GM19324 (cell line): Measurements from ENCODE around the gene CNOT11.
A peak's percentile ranks its signal among the peaks of the same experiment; 100 is the strongest.
"Not testable (repeated sequence)": the region's sequence is repeated elsewhere in the genome, so short reads cannot be mapped to it uniquely, and the experiment has no call there.

ENCODE experiments used
- ATAC-seq: cut with Tn5 transposase; IDR thresholded peaks from one replicate; pipeline ENCODE4 v1.9.1; 2021; ENCODE audit warnings: mild to moderate bottlenecking, moderate library complexity; ENCODE audit not compliant: unreplicated experiment, low FRiP score

CNOT11 gene

GRCh38 chr2:101252408-101253012, at the start of gene CNOT11:
Gene CNOT11 (plus strand): TSS chr2:101252886. CDS start chr2:101252965, 79 bp downstream.
- peak; percentile 87 for ATAC-seq

GRCh38 chr2:101204400-101205115, 48.1 kb upstream of the CNOT11 start:
- no peak for ATAC-seq

DNA sequence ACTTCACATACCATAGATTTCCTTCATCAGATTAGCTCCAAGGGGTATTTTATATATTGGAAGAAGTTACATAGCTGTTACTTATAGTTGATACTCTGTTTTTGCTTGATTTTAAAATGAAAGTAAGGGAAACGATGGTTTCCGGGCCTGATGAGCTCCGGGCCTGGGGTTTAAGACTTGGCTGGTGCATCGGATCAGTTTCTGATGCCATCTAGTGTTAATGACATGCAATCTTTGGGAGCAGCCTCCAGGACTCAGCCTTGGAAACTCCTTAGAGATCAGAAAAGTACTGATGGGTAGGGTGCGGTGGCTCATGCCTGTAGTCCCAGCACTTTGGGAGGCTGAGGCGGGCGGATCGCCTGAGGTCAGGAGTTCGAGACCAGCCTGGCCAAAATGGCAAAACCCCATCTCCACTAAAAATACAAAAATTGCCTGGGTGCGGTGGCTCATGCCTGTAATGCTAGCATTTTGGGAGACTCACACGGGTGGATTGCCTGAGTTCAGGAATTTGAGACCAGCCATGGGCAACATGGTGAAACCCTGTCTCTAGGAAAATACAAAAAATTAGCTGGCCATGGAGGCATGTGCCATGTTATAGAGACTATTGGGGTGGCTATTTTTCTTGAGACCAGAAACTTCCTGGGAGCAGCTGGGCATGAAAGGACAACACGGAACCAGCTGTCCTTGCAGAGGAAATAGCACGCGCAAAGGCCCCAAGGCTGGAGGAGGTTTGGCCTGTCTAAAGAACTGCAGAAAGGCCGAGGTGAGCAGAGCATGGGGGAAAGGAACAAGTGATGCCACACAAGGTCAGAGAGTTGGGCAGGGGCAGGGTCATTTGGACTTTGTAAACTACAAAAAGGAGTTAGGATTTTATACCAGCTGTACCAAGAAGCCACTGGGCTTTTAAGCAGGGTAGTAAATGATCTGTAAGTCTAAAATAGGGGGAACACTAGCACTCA, 46.9 kb upstream of the CNOT11 start:
- ATAC-seq = no peak

DNA sequence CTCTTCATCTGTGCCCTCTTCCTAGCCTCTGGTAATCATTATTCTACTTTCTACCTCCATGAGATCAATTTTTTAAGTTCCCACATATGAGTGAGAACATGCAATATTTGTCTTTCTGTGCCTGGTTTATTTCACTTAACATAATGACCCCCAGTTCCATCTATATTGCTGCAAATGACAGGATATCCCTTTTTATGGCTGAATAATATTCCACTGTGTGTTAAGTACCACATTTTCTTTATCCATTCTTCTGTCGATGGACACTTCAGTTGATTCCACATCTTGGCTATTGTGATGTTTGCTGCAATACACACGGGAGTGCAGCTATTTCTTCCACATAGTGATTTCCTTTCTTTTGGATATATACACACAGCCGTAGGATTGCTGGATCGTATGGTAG, 43.9 kb upstream of the CNOT11 start:
- no peak for ATAC-seq

GRCh38 chr2:101219246-101219645, 33.4 kb upstream of the CNOT11 start:
- no peak for ATAC-seq

DNA sequence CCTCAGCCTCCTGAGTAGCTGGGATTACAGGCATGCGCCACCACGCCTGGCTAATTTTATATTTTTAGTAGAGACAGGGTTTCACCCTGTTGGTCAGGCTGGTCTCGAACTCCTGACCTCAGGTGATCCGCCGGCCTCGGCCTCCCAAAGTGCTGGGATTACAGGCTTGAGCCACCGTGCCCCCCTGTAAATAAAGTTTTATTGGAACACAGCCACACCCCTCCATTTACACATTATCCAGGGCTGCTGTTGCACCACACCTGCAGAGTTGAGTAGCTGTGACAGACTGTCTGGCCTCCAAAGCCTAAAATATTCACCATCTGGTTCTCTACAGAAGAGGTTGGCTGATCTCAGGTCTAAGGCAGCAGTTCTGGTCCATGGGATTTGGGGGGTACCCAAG, 32.6 kb upstream of the CNOT11 start:
- not testable (repeated sequence) for ATAC-seq

GRCh38 chr2:101223814-101224231, 28.9 kb upstream of the CNOT11 start:
- ATAC-seq = peak; percentile 97

- ATAC-seq = no peak
These were observed 22.1 kb upstream of the CNOT11 start for GRCh38 chr2:101230541-101231001.

DNA sequence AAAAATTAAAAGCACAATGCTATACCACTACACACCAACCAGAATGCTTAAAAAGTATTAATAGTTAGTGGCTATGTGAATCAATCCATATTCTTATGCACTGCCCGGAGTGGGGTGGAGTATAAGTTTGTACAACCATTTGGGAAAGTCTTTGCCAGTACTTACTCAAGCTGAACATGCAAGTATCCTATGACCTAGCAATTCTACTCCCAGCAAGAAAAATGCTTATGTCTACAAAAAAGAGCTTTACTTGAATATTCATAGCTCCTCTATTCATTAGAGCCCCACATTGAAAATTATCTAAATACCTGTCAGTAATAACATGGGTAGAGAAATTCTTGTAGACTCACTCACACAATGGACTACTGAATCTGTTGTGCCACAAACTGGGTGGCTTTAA, 21.4 kb upstream of the CNOT11 start:
- no peak for ATAC-seq

DNA sequence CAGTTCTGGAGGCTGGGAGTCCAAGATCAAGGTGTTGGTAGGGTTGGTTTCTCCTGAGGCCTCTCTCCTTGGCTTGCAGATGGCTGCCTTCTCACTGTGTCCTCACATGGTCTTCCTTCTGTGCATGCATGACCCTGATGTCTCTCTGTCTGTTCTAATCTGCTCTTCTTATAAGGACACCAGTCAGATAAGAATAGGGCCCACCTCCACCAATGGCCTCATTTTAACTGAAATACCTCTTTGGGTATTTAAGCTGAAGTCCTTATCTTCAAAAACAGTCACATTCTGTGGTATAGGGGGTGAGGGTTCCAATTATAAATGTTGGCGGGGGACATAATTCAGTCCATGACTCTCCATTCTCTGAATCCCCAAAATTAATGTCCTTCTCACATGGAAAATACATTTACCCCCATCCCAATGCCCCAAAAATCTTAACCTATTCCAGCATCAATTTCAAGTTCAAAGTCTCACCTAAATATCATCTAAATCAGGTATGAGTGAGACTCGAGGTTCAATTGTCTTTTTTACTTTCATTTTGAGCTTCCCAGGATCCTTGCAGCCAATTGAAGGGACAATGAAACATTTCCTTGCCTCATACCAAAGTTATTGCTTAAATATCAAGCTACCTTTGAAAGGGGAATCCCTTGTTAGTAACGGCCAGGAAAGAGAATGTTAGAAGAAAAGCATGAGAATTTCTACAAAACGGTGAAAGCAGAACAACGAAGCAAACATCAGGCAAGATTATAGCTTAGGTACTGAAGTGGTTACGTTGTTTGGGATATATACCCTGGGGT, 20.6 kb upstream of the CNOT11 start:
- no peak for ATAC-seq

DNA sequence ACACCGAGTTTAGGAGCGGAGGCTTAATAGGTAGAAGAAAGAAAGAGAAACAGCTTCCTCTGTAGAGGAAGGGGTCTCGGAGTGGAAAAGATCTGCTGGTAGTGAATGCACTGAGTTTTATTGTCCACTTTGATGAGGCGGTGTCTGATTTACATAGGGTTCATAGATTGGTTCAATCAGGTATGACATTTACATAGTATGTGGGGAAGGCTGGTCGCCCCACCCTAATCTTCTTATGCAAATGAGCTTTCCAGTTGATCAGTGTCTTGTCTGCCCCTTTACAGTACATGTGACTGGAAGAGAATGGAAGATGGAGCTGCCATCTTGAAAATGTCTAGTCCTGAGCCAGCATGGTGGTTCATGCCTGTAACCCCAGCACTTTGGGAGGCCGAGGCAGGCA, 19.9 kb upstream of the CNOT11 start:
- ATAC-seq = no peak

- no peak for ATAC-seq
These were observed 18.3 kb upstream of the CNOT11 start for GRCh38 chr2:101234169-101234938.

GRCh38 chr2:101235956-101236355, 16.7 kb upstream of the CNOT11 start:
- ATAC-seq = not testable (repeated sequence)

DNA sequence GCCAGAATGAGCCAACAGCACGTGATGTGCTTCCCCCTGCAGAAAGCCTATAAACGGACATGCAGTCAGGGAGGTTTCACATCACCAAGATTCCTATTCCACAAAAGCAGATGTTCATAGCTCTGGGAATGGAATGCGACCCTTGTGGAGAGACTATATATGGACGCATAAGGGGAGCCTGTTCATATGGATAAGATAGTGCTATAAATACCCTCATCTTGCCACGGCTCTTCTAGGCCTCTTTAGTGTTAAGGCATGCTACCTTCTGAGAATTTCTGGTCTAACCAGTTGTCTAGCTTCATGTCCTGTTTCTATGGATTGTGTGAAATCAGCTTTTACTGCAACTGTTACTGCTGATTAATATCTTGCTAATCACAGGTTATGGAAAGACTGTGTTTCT, 14.7 kb upstream of the CNOT11 start:
- not testable (repeated sequence) for ATAC-seq

- no peak for ATAC-seq
These were observed 13.5 kb upstream of the CNOT11 start for GRCh38 chr2:101238930-101239759.

GRCh38 chr2:101239760-101240118, 12.9 kb upstream of the CNOT11 start:
- not testable (repeated sequence) for ATAC-seq

- ATAC-seq = not testable (repeated sequence)
These were observed 12.0 kb upstream of the CNOT11 start for GRCh38 chr2:101240694-101241093.

- ATAC-seq = no peak
These were observed 11.5 kb upstream of the CNOT11 start for GRCh38 chr2:101241158-101241557.

GRCh38 chr2:101244373-101244772, 8.3 kb upstream of the CNOT11 start:
- ATAC-seq = not testable (repeated sequence)
